ENCODE results near the gene NECTIN1.

DNA sequence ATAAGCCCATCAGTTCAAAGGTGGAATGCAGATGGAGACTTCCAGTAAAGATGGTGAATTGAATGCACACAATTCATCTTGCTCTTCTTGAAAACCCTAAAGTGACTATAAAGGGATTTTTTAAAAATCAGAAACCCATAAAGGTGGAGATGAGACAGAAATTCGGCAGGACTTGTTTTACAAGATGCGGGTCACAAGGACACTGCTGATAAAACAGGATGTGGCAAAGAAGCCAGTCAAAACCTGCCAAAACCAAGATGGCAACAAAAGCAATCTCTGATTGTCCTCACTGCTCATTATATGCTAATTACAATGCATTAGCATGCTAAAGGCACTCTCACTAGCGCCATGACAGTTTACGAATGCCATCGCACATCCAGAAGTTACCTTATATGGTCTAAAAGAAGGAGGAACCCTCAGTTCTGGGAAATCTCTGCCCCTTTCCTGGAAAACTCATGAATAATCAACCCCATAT, 137.1 kb downstream of the NECTIN1 start:
- TF ChIP-seq, protein P1, sequence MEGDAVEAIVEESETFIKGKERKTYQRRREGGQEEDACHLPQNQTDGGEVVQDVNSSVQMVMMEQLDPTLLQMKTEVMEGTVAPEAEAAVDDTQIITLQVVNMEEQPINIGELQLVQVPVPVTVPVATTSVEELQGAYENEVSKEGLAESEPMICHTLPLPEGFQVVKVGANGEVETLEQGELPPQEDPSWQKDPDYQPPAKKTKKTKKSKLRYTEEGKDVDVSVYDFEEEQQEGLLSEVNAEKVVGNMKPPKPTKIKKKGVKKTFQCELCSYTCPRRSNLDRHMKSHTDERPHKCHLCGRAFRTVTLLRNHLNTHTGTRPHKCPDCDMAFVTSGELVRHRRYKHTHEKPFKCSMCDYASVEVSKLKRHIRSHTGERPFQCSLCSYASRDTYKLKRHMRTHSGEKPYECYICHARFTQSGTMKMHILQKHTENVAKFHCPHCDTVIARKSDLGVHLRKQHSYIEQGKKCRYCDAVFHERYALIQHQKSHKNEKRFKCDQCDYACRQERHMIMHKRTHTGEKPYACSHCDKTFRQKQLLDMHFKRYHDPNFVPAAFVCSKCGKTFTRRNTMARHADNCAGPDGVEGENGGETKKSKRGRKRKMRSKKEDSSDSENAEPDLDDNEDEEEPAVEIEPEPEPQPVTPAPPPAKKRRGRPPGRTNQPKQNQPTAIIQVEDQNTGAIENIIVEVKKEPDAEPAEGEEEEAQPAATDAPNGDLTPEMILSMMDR (IDR thresholded peaks at IDR 0.05; ENCODE audit: low read length) = no peak
- TF ChIP-seq EZH2 (optimal IDR thresholded peaks at IDR 0.05; ENCODE audit: low read depth, low read length) = no peak

Measured in MM.1S (cell line).